Kidney tubule cell (primary cell): ENCODE results near the gene OLFM2.
"Not testable (repeated sequence)": the region's sequence is repeated elsewhere in the genome, so short reads cannot be mapped to it uniquely, and the experiment has no call there.

Source experiments
- DNase-seq: peaks from one replicate; pipeline ENCODE4 v3.0.0-alpha.2; 2018; ENCODE audit warnings: low spot score

OLFM2 gene

DNA sequence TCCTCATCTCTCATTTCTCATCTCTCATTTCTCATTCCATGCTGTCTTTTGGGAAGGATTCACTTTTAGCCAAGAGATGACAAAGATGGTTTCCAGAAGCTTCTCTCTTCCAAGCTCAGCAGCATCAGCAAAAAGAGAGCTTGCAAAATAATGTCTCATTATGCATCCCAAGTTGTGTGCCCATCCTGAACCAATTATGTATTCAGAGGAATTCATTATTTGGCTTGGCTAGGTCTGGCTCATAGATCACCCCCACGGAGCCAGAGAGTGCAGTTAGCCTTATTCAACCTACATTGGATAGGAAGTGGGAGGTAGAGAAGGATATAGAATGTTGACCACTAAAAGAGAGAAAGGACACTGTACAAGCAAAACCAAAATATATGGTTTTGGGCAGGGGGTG is 5.4 kb upstream of the OLFM2 start:
- DNase-seq = no peak

GRCh38 chr19:9941231-9941630 is 4.9 kb upstream of the OLFM2 start:
- no peak for DNase-seq

DNA sequence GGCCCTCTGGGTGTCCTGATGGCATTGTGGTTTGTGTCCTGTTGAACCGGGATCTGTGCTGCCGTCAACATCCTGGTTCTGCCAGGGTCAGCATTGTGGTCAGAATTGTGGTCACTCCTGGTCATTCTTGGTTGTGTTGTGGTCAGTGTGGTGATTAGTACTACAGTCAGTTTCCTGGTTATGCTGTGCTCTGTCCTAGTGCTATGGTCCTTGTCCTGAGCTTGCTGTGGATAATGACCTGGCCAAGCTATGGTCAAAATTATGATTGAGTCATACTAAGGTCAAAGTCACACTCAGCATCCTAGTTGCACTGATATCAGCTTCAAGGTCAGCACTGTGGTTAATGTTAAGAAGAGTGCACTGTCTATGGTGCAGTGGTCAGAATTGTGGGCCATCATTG is 4.5 kb upstream of the OLFM2 start:
- peak; percentile 29 for DNase-seq

- DNase-seq = no peak
Observed at GRCh38 chr19:9939301-9939913, 3.1 kb upstream of the OLFM2 start.

DNA sequence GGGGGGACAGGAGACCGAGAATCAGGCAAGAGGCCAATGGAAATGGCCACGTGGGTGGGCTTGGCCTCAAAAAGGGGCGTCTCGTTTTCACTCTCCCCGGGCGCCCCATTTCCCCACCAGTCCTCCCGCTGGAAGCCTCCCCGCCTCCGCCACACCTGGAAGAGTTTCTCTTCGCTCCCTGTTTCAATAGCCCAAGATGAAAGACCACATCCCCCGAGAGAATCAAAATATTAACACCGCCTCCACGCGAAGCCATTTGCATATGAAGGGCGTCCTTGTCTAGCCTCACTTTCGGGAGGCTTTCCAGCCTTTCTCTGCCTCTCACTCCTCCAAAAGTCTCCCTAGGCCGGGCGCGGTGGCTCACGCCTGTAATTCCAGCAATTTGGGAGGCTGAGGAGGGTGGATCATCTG is 691 bp upstream of the OLFM2 start:
- DNase-seq = no peak

GRCh38 chr19:9935506-9936325 is 599 bp downstream of the OLFM2 start:
- DNase-seq = no peak

- DNase-seq = peak; percentile 60
Observed at GRCh38 chr19:9934132-9934950, 2.0 kb downstream of the OLFM2 start.

DNA sequence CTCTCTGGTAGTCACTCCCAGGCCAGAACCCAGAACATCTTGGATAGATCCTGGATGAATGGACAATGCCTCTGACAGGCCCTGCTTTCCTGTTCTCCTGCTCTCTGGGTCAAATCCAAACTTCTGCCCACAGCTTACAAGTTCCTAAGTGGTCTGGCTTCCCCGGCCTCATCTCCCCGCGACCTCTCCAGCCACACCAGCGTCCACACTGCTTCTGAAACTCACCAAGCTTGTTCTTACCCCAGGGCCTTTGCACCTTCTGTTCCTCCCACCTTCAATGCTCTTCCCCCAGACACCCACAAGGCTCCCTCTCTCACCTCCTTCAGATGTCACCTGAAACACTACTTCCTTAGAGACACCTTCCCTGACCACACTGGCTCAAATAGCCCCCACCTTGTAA is 3.5 kb downstream of the OLFM2 start:
- DNase-seq = no peak

DNA sequence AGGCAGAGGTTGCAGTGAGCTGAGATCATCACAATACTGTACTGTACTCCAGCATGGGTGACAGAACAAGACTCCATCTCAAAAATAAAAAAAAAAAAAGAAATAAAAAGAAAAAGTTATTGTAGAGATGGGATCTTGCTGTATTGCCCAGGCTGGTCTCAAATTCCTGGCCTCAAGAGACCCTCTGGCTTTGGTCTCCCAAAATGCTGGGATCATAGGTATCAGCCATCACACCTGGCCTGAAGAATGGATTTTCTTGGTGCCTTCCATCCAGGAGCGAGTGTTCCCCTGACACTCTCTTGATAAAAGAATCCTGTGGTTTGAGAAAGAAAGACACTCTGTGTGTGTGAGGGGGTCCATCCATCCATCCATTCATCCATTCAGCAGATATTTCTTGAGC is 4.7 kb downstream of the OLFM2 start:
- no peak for DNase-seq

DNA sequence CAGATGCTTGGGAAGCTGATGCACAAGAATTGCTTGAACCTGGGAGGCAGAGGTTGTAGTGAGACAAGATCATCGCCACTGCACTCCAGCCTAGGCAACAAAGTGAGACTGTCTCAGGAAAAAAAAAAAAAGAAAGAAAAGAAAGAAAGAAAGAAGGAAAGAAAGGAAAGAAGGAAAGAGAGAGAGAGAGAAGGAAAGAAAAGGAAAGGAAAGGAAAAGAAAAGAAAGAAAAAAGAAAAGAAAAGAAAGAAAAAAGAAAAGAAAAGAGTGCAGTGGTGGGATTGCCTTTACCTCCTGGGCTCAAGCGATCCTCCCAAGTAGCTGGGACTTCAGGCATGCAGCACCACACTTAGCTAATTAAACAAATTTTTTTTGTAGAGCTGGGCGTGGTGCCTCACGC is 12.9 kb downstream of the OLFM2 start:
- no peak for DNase-seq

DNA sequence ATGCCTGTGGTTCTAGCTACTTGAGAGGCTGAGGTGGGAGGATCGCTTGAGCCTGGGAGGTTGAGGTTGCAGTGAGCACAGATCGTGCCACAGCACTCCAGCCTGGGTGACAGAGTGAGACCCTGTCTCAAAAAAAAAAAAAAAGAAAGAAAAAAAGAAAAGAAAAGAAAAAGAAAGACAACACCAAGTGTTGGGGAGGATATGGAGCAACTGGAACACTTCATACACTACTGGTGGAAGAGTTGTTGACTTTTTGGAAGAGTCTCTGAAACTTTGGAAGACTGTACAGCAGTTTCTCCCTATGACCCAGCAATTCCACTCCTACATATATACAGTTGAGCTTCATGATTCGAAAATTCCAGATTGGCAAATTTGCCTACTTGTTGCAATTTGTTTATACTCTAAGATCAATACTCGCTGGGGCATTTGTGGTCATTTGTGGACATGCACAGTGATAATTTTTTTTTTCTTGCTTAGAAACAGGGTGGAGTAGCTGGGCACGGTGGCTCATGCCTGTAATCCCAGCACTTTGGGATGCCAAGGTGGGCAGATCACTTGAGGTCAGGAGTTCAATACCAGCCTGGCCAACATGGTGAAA is 13.4 kb downstream of the OLFM2 start:
- DNase-seq = not testable (repeated sequence)

GRCh38 chr19:9917321-9917720 is 19.0 kb downstream of the OLFM2 start:
- DNase-seq = peak; percentile 33

DNA sequence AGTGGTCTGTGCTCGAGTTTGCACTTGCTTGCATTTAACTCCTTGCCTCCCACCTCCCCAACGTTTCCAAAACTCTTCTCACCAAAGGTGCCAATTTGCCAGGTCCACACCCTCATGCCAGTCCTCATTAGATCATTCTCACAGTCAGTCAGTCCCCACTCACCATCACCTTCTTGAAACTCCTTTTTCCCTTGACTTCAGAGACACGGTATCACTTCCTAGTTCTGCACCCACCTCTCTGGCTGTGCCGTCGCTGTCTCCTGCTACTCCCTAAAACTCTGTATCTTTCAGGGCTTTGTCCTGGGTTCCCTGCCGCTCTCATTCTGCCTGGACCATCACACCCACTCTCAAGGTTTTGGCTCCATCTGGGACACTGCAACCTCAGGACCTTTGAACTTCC is 19.6 kb downstream of the OLFM2 start:
- no peak for DNase-seq

- peak; percentile 83 for DNase-seq
Observed at GRCh38 chr19:9914315-9915207, 21.8 kb downstream of the OLFM2 start.

GRCh38 chr19:9914001-9914314 is 22.4 kb downstream of the OLFM2 start:
- DNase-seq = no peak

- no peak for DNase-seq
Observed at GRCh38 chr19:9913237-9914000, 22.9 kb downstream of the OLFM2 start.

GRCh38 chr19:9912551-9913236 is 23.6 kb downstream of the OLFM2 start:
- no peak for DNase-seq

DNA sequence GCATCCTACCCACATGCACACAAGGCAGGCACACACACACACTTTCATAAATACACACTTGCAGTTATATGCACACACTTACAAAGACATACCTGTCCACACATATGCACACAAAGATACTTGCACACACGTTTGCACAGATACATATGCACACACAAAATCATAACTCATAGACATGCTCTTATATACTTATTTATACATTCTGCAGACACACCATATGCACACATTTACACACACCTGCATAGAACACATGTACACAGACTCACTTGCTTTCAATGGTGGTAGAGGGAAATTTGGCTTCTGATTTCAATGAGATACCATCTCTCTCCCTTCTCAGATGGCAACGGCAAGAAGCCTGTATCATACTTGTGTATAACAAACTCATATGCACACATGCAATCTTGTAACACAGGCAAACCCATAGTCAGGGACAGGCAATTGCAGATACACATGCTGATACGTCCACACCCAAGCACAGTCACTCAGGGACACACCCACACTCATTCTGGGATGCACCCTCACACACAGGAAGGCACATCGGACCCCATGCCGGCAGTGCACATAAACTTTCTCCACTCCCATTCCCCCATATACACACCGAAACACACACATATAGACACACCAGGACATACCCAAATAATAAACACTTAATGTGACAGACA is 24.7 kb downstream of the OLFM2 start:
- no peak for DNase-seq

- no peak for DNase-seq
Observed at GRCh38 chr19:9910625-9911024, 25.7 kb downstream of the OLFM2 start.

GRCh38 chr19:9909251-9909650 is 27.1 kb downstream of the OLFM2 start:
- no peak for DNase-seq
